Caco-2 (cell line): Measurements from ENCODE around the gene C17orf114.

Experiments used
- BruUV-seq: library from RNA; stranded (reverse); fragments of 400-500 nt; replicated peaks from 2 replicates; lab custom pipeline; 2021; lab: Mats Ljungman, UMichigan
- CTCF ChIA-PET: fragments of 300-600 bp; sonication (Branson Sonifier 250); formaldehyde crosslinking; loops from one replicate; lab custom pipeline; 2022; ENCODE audit warnings: antibody characterized with exemption; lab: Charles Lee
- POLR2A ChIA-PET: fragments of 300-600 bp; sonication (Branson Sonifier 250); formaldehyde crosslinking; loops from one replicate; lab custom pipeline; 2022; ENCODE audit warnings: antibody characterized with exemption; lab: Charles Lee
- DNase-seq, 2 experiments: peaks; one replicate each; pipeline versions ENCODE4 v3.0.0 to v3.0.0-alpha.2; 2020 to 2022
- H3K27me3 ChIP-seq: replicated peaks from 2 replicates; pipeline ENCODE4 v1.6.0; 2011; ENCODE audit warnings: low read length; ENCODE audit not compliant: control insufficient read depth, insufficient read depth
- H3K36me3 ChIP-seq: 2 replicates; pipeline ENCODE4 v1.5.1; 2011; ENCODE audit warnings: low read length; ENCODE audit not compliant: control insufficient read depth, insufficient read depth
- H3K4me1 ChIP-seq: fragments of 250-450 bp; sonication (Bioruptor Pico); 2 replicates; pipeline ENCODE4 v1.5.1; 2020; ENCODE audit warnings: mild to moderate bottlenecking
- H3K4me3 ChIP-seq: 2 replicates; pipeline ENCODE4 v1.5.1; 2011; ENCODE audit warnings: low read depth, mild to moderate bottlenecking, control low read depth, low read length
- H3K9me3 ChIP-seq: fragments of 250-450 bp; sonication (Bioruptor Pico); 2 replicates; pipeline ENCODE4 v1.5.1; 2020; ENCODE audit warnings: mild to moderate bottlenecking, moderate library complexity
- H3K27ac Mint-ChIP-seq: one replicate; pipeline ENCODE4 v1.8.0; 2022; ENCODE audit warnings: mixed read lengths; ENCODE audit not compliant: unreplicated experiment
- H3K27me3 Mint-ChIP-seq: one replicate; pipeline ENCODE4 v1.8.0; 2022; ENCODE audit warnings: mixed read lengths; ENCODE audit not compliant: insufficient read depth, unreplicated experiment
- H3K36me3 Mint-ChIP-seq: one replicate; pipeline ENCODE4 v1.8.0; 2022; ENCODE audit warnings: mild to moderate bottlenecking, mixed read lengths; ENCODE audit not compliant: insufficient read depth, unreplicated experiment
- H3K4me1 Mint-ChIP-seq: one replicate; pipeline ENCODE4 v1.8.0; 2022; ENCODE audit warnings: low read depth, mixed read lengths; ENCODE audit not compliant: unreplicated experiment
- H3K4me3 Mint-ChIP-seq: one replicate; pipeline ENCODE4 v1.8.0; 2022; ENCODE audit warnings: mild to moderate bottlenecking, moderate library complexity, mixed read lengths; ENCODE audit not compliant: unreplicated experiment
- H3K9me3 Mint-ChIP-seq: one replicate; pipeline ENCODE4 v1.8.0; 2022; ENCODE audit warnings: mixed read lengths; ENCODE audit not compliant: unreplicated experiment
- intact Hi-C: fragments of 100-400 bp; cut with micrococcal nuclease; formaldehyde crosslinking; loops from one replicate; pipeline ENCODE4 v1.10.0; 2022; ENCODE audit not compliant: unreplicated experiment
- TF ChIP-seq, protein P1 (sequence below), 2 experiments: fragments of 200-600 bp in 1 of 2; IDR thresholded peaks; 1 replicate in 1 of 2; 2 replicates in 1 of 2; pipeline versions ENCODE4 v1.5.1 to v1.8.0; 2011 to 2022; ENCODE audit warnings: antibody characterized with exemption in 1 of 2, control low read depth in 1 of 2, inconsistent platforms in 1 of 2, low read depth in 1 of 2, low read length in 1 of 2, mild to moderate bottlenecking in 1 of 2, moderate library complexity in 1 of 2; ENCODE audit not compliant: insufficient read depth in 1 of 2, severe bottlenecking in 1 of 2, unreplicated experiment in 1 of 2

The C17orf114 gene

DNA sequence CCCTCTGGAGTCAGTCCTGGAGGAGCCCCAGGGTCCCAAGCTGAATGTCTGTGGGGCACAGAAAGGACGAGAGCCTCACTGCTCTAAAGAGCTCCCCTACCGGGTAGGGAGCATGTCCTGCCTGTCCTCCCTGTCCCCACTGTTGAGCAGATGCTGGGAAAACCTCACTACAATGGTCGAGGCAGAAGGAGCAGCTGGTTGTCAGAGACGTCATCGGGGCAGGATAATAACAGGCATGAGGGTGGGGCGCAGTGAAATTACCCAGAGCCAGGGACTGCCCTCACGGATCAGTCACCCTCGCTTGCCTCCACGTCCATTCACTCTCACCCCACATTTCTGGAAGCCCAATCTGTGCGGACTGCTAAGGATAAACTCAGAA lies 29.9 kb downstream of the C17orf114 start:
- H3K27ac Mint-ChIP-seq = peak overlapping the region; percentile 77
- H3K4me1 ChIP-seq = peaks cover 12% of the 10 kb centered on the region
- H3K27me3 ChIP-seq = no peaks in the 10 kb centered on the region
- H3K4me3 Mint-ChIP-seq = peak overlapping the region; percentile 52
- TSS peak; percentile 70 for BruUV-seq
- peak overlapping the region; percentile 8; the same call in 1 of the 2 replicates for H3K4me3 ChIP-seq
- H3K36me3 ChIP-seq = no peaks in the 10 kb centered on the region
- ChIA-PET CTCF (interaction anchor here (1.1 kb wide), 1 partner anchor 17 kb away, joined by 4 read pairs; the partner anchor contains the start of gene GLTPD2), POLR2A (interaction anchor here (0.6 to 1.0 kb wide), 2 partner anchors 18 to 52 kb away, joined by 3 to 14 read pairs; no protein-coding TSS in a partner anchor)
- no peaks in the 10 kb centered on the region for H3K36me3 Mint-ChIP-seq
- H3K27me3 Mint-ChIP-seq = no peaks in the 10 kb centered on the region
- DNase-seq = no peak
- TF ChIP-seq, protein P1, sequence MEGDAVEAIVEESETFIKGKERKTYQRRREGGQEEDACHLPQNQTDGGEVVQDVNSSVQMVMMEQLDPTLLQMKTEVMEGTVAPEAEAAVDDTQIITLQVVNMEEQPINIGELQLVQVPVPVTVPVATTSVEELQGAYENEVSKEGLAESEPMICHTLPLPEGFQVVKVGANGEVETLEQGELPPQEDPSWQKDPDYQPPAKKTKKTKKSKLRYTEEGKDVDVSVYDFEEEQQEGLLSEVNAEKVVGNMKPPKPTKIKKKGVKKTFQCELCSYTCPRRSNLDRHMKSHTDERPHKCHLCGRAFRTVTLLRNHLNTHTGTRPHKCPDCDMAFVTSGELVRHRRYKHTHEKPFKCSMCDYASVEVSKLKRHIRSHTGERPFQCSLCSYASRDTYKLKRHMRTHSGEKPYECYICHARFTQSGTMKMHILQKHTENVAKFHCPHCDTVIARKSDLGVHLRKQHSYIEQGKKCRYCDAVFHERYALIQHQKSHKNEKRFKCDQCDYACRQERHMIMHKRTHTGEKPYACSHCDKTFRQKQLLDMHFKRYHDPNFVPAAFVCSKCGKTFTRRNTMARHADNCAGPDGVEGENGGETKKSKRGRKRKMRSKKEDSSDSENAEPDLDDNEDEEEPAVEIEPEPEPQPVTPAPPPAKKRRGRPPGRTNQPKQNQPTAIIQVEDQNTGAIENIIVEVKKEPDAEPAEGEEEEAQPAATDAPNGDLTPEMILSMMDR (IDR thresholded peaks at IDR 0.05; ENCODE audit: insufficient read depth in 1 of 2, low read depth in 1 of 2, low read length in 1 of 2, severe bottlenecking in 1 of 2, unreplicated experiment in 1 of 2) = no peak
- no peaks in the 10 kb centered on the region for H3K9me3 ChIP-seq
- H3K9me3 Mint-ChIP-seq = no peaks in the 10 kb centered on the region
- peaks cover 16% of the 10 kb centered on the region for H3K4me1 Mint-ChIP-seq
- intact Hi-C loops = no loop called here

DNA sequence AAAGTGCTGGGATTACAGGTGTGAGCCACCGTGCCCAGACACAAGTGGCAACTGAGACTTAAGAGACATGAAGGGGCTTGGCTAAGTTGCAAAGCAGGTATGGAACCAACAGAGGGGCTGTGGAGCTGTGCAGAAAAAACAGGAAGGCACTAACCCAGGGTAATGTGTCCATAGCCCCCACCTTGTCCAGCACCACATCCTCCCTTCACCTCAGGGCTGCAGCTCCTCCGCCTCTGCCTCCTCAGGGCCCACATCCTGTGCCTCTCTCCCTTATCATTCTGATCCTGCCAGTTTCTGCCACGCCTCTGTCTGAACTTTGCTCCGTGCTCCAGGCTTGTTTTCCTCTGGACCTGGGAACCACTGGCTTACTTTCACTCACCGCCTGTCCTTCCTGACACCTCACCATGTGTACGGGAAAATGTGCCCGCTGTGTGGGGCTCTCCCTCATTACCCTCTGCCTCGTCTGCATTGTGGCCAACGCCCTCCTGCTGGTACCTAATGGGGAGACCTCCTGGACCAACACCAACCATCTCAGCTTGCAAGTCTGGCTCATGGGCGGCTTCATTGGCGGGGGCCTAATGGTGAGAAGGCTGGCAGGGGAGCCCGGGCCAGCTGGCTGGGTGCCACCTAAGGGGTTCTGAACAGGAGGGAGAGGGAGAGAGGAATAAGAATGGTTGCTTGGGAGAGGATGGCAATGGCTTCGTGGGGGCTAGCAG lies 30.5 kb downstream of the C17orf114 start, which contains the start of gene TM4SF5:
Gene TM4SF5, plus strand, starts transcription at position 368 of the 716 bp plus-strand sequence. Its CDS starts 37 bp downstream, at position 405.
- intact Hi-C loops = no loop called here
- TF ChIP-seq, protein P1 (IDR thresholded peaks at IDR 0.05; ENCODE audit: insufficient read depth in 1 of 2, low read depth in 1 of 2, low read length in 1 of 2, severe bottlenecking in 1 of 2, unreplicated experiment in 1 of 2) = no peak
- peaks cover 11% of the 10 kb centered on the region for H3K4me1 ChIP-seq
- Mint-ChIP-seq H3K36me3 (no peaks in the 10 kb centered on the region), H3K27ac (peak within 1 kb of the TSS; percentile 77), H3K27me3 (no peaks in the 10 kb centered on the region), H3K4me1 (peaks cover 16% of the 10 kb centered on the region), H3K9me3 (no peaks in the 10 kb centered on the region), H3K4me3 (peak within 1 kb of the TSS; percentile 52)
- CTCF ChIA-PET = interaction anchor here (1.1 kb wide), 1 partner anchor 18 kb away, joined by 4 read pairs; the partner anchor contains the start of gene GLTPD2
- H3K27me3 ChIP-seq = no peaks in the 10 kb centered on the region
- no peaks in the 10 kb centered on the region for H3K9me3 ChIP-seq
- BruUV-seq = no TSS peak
- H3K4me3 ChIP-seq = peak within 1 kb of the TSS; percentile 8; the same call in 1 of the 2 replicates
- POLR2A ChIA-PET = interaction anchor here (0.6 to 0.9 kb wide), 2 partner anchors 17 to 51 kb away, joined by 3 to 14 read pairs; partner anchors contain the start of gene GLTPD2
- peak; percentile 50 to 68 for DNase-seq
- no peaks in the 10 kb centered on the region for H3K36me3 ChIP-seq

DNA sequence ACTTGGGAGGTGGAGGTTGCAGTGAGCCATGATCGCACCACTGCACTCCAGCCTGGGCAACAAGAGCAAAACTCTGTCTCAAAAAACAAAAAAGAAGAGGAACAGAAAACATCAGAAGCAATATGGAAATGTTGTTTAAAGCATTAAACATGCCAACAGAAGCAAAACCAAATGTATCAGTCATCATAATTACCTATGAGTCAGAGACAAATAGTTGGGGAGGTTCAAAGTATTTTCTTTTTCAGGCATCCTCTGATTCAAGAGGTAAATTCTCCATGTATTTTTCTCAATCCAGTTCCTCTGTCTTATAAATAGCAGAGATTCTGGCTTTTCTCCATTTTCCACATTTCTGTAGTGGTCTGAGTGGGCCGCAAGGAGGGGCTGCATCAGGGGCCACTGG lies 32.5 kb downstream of the C17orf114 start:
- ChIA-PET POLR2A (no interaction called here), CTCF (no interaction called here)
- H3K9me3 ChIP-seq = no peaks in the 10 kb centered on the region
- Mint-ChIP-seq H3K9me3 (no peaks in the 10 kb centered on the region), H3K4me3 (no peak overlapping the region), H3K4me1 (peaks cover 16% of the 10 kb centered on the region), H3K36me3 (no peaks in the 10 kb centered on the region), H3K27me3 (no peaks in the 10 kb centered on the region), H3K27ac (no peak overlapping the region)
- no TSS peak for BruUV-seq
- peaks cover 11% of the 10 kb centered on the region for H3K4me1 ChIP-seq
- no peak for DNase-seq
- no peaks in the 10 kb centered on the region for H3K27me3 ChIP-seq
- intact Hi-C loops = no loop called here
- TF ChIP-seq, protein P1 (IDR thresholded peaks at IDR 0.05; ENCODE audit: insufficient read depth in 1 of 2, low read depth in 1 of 2, low read length in 1 of 2, severe bottlenecking in 1 of 2, unreplicated experiment in 1 of 2) = no peak
- no peaks in the 10 kb centered on the region for H3K36me3 ChIP-seq
- no peak overlapping the region for H3K4me3 ChIP-seq
